HG02885 (cell line): ENCODE measurements around the gene PPP1R1C.
"Not testable (repeated sequence)": the region's sequence is repeated elsewhere in the genome, so short reads cannot be mapped to it uniquely, and the experiment has no call there.

Source experiments
- ATAC-seq: cut with Tn5 transposase; IDR thresholded peaks from one replicate; pipeline ENCODE4 v1.9.1; 2021; ENCODE audit warnings: mild to moderate bottlenecking; ENCODE audit not compliant: unreplicated experiment, poor library complexity

PPP1R1C gene

GRCh38 chr2:182004945-182005520, 19.4 kb downstream of the PPP1R1C start:
- no peak for ATAC-seq

- no peak for ATAC-seq
Measured at GRCh38 chr2:182006595-182007341, 21.1 kb downstream of the PPP1R1C start.

- ATAC-seq = no peak
Measured at GRCh38 chr2:182014284-182014683, 28.6 kb downstream of the PPP1R1C start.

- ATAC-seq = no peak
Measured at GRCh38 chr2:182015334-182016109, 29.9 kb downstream of the PPP1R1C start.

GRCh38 chr2:182018218-182018617, 32.6 kb downstream of the PPP1R1C start:
- ATAC-seq = no peak

- no peak for ATAC-seq
Measured at GRCh38 chr2:182019731-182020130, 34.1 kb downstream of the PPP1R1C start.

- ATAC-seq = peak; percentile 63
Measured at GRCh38 chr2:182020286-182021070, 34.8 kb downstream of the PPP1R1C start.

- ATAC-seq = no peak
Measured at GRCh38 chr2:182023235-182023634, 37.6 kb downstream of the PPP1R1C start.

- not testable (repeated sequence) for ATAC-seq
Measured at GRCh38 chr2:182030875-182031274, 45.2 kb downstream of the PPP1R1C start.

GRCh38 chr2:182031956-182032355, 46.3 kb downstream of the PPP1R1C start:
- no peak for ATAC-seq

GRCh38 chr2:182033449-182033848, 47.8 kb downstream of the PPP1R1C start:
- no peak for ATAC-seq

- no peak for ATAC-seq
Measured at GRCh38 chr2:182038576-182038975, 52.9 kb downstream of the PPP1R1C start.

- no peak for ATAC-seq
Measured at GRCh38 chr2:182043021-182043420, 57.4 kb downstream of the PPP1R1C start.

GRCh38 chr2:182043861-182044260, 58.2 kb downstream of the PPP1R1C start:
- ATAC-seq = no peak

GRCh38 chr2:182047544-182047943, 61.9 kb downstream of the PPP1R1C start:
- no peak for ATAC-seq

- peak; percentile 88 for ATAC-seq
Measured at GRCh38 chr2:182048088-182048487, 62.4 kb downstream of the PPP1R1C start.

GRCh38 chr2:182048621-182049020, 63.0 kb downstream of the PPP1R1C start:
- ATAC-seq = no peak

GRCh38 chr2:182049372-182050148, 63.9 kb downstream of the PPP1R1C start:
- ATAC-seq = no peak

- ATAC-seq = no peak
Measured at GRCh38 chr2:182050333-182051135, 64.9 kb downstream of the PPP1R1C start.
